G401.6 (cell line): Measurements from ENCODE around the gene CACNA1D.
"Not testable (repeated sequence)": the region's sequence is repeated elsewhere in the genome, so short reads cannot be mapped to it uniquely, and the experiment has no call there.

ENCODE experiments used
- FAIRE-seq: peaks from 2 replicates; lab custom pipeline; 2012; peaks lifted over from hg19 to GRCh38; lab: Jason Lieb, UNC

CACNA1D gene

DNA sequence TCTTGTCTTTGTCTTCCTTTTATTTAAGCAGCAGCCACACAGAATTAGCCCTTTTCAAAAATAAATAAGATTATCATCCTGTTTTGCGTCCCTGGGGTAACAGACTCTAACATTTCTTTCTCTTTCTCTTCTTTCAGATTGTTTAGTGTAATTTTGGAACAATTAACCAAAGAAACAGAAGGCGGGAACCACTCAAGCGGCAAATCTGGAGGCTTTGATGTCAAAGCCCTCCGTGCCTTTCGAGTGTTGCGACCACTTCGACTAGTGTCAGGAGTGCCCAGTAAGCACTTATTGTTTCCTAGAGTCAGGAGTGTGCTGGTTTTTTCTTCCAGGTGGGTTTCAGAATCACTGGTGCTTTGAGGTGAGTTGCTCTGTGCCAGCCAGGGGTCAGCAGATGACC is 165.6 kb downstream of the CACNA1D start:
- FAIRE-seq, result no peak

DNA sequence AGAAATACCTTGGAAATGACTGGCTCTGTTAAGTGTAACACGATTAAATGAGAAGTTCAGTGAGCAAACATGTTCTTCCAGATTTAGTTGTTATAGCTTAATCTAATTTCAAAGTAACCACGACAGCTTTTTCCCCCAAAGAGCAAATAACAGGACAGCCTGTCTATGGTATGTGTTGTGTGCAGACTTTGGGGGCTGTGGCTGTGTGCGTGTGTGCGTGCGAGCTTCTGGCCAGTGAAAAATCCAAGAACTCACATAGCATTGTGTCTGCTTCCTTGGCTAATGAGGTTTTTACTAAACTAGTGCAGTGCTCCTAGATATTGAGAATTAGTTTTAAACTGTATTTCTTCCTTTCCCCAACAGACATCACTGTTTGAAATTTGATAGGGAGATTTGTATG is 167.1 kb downstream of the CACNA1D start:
- no peak for FAIRE-seq

DNA sequence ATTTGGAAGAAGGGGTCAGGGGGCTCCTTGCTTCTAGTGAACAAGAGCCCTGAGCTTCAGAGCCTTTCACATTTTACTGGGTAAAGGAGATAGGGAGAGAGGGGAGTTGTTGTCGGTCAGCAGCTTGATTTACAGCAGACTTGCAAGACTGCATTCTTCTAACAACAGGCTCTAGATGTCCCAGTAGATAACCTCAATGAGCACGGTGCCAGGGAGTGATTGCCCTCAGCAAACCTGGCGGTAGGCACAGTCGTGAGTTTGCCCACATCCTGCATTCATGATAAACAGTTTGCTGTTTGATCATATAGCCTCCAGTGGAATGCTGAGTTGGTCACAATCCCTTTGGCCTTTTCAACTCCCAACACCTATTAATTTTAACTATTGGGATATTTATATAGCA is 170.4 kb downstream of the CACNA1D start:
- FAIRE-seq, result not testable (repeated sequence)

DNA sequence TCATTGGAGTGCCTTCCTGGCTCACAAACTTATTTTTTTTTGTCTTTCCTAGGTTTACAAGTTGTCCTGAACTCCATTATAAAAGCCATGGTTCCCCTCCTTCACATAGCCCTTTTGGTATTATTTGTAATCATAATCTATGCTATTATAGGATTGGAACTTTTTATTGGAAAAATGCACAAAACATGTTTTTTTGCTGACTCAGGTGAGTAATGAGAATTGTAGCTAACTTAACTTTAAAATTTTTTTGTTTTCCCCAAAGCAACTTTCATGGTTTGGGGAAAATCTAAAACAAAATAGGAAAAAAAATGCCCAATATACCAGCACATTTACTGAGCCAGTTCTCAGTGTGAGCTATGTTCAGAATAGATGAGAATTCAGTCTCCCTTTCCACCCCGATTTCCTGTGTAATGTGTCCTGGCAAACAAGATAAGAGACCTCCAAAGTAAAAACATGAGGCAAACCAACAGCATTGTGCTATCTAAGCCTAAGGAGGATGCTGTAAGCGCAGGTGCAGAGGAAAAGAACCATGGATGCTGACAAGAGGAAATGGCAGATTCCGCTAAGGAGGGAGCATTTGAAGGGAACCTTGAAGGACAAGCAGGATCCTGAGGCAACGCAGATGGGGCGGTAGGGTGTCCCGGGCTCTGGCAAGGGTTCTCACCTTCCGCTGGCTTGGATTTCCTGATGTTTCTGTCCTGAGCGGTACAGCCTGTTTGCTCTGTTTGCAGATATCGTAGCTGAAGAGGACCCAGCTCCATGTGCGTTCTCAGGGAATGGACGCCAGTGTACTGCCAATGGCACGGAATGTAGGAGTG is 171.4 kb downstream of the CACNA1D start:
- FAIRE-seq, result no peak

DNA sequence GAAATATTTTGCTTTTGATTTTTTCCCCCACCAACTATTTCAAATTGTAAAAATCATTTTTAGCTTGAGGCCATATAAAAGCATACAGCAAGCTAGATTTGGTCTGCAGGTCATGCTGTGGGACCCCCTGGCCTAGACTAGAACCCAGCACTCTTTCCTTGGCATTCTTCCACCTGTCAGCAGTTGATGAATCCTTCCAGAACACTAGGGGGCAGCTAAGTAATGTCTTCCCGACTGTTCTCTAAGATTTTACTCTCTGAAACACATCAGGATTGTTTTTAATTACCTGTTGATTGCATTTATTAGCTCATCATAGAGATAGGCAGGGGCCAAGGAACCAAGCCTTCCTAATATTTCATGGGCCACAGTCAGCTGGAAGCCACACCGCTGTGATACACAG is 174.5 kb downstream of the CACNA1D start:
- FAIRE-seq, result no peak

DNA sequence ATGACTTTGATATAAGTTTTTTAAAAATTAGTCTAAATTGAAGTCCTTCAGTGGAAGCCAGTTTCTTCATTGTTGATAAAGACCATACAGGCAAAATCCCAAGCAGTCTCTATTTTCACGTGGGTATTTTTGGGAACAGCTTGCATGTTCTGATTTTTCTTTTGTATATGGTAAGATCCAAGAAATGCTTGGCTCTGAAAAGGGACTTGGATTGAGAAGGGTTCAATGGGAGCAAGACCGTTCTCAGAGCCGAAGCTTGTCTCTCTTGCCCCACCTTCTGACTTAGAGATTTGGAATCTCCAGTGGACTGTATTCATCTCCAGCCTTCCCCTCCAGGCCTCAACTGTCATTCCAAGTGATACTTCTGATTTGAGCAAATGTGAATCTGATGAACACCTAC is 176.3 kb downstream of the CACNA1D start:
- no peak for FAIRE-seq

DNA sequence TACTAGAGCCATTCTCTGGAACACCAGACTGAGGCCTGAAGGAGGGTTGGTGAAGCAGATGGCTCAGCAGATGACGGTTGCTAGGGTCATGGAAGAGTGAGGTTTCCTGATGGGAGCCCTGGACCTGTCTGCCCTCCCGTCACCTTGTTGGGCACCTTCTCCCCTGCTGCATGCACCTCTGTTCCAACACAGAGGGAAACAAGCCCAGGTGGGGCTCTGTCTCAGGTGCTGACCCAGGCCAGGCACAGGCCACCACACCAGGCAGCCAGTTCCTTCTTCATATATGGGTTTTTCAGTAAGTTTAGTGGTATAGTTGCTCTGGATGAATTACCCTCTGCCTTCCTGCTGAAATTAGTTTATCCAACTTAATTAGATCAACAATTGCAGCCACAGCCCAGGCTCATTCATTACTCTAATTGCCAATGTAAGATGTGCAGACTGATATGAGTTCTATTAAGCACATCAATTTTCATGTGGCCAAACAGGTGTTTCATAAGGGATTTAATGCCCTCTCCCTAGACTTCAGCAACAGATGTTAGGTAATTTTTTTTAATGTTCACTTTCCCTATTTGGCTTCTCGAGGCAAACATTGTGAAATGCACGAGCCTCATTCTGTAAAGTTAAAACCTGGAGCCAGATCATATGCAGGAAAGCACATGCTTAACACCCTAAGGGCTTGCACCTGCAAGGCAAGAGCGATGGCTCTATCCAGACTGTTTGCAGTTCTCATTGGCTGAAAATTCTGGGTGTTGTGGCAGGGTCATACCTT is 177.0 kb downstream of the CACNA1D start:
- no peak for FAIRE-seq

DNA sequence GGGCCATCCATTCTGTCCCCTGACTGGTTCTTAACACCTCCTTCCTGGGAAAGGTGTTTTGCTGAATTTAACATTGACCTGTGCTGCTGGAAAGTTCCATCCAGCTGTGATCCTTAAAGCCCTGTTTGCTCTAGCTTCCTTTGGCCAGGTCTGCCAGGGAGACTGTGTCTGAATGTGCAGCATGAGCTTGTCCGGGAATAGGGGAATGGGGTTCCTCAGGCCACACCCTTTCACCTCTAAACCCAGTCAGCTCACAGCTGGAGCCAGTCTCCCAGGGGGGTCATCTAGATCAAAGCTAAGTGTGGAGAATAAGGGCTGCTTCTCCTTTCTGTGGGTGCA is 177.5 kb downstream of the CACNA1D start:
- FAIRE-seq, result no peak

DNA sequence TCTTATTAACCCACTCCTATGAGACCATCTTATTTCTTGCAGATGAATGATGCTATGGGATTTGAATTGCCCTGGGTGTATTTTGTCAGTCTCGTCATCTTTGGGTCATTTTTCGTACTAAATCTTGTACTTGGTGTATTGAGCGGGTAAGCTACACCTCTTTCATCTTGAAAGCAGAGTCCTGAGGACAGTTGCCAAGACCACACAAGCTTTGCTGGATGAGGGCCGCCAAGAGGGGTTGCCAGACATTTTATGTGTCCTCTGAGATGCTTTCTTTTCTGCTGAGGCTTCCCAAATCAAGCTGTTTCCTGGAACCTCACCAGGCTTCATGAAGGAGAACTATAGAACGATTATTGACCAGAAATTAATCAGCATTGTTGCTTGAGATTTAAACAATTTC is 178.6 kb downstream of the CACNA1D start:
- no peak for FAIRE-seq

DNA sequence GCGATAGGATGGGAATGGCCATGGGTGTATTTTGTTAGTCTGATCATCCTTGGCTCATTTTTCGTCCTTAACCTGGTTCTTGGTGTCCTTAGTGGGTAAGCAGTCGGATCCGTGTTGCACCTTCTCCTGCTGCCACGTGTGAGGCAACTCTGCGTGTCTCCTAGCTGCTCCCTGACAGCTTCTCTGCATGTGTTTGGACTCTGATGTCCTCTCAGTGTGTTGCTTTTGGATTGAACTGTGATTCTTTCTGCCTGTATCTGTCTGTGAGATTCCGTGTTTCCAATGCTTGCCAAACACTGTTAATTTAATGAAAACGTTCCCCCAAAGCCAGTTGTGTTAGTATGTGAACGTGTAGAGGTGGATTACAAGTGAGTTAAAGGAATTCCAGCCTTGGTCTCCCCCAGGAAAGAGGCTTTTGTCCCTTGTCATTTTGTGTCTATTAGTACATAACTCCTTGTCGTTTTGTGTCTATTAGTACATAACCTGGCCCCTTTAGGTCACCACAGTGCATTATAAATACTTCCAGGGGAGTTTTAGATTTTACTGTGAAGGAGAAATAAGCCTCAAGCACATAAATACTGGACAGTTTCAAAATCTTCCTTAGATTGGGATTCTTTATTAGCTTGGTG is 179.4 kb downstream of the CACNA1D start:
- FAIRE-seq, result no peak

DNA sequence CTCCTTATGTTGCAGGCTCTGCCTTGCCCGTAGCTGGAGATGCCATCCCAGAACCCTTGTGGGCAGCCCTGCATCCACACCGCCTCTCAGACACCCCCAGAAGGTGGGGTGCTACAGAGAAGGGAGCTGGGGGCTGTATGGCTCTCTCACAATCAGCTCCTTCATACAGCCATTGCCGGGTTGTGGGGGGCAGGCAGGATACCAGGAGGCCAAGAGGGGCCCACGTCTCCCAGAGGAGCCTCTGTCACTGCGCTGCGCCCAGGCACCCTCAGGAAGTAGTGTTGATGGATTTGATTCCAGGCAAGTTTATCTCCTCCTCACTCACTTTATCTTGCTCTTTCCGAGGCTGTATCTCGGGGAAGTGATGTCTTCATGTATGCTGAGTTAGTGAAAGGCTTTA is 180.2 kb downstream of the CACNA1D start:
- FAIRE-seq, result no peak

DNA sequence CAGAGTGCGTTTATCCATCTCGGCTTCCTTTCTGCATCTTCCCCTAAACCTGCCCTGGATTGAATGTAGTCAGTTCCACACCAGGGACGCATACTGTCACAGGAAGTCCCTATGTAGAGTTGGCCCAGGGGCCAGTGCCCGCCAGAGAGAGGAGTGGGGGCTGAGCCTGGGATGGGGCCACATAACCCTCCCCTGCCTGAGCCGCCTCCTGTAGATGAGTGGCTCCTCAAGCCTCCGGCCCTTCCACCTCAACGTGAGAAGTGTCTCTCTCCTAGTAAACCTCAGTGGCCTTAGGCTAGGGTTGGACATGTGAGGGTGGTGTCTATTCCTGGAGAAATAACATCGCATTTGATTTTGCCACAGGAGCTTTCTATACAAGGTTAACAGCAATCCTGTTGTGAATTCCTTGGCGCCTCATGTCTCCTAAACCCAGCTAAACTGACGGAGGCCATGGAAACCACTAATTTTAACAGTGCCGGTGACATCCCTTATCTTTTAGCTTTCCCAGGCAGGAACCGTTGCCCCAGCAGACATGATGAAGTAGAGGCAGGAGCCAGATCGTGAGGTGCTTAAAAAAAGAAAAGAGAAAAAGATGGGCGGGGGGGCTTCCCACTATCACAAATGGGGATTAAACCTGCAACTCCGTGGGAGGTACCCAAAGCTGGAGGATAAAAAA is 180.7 kb downstream of the CACNA1D start:
- FAIRE-seq, result no peak

DNA sequence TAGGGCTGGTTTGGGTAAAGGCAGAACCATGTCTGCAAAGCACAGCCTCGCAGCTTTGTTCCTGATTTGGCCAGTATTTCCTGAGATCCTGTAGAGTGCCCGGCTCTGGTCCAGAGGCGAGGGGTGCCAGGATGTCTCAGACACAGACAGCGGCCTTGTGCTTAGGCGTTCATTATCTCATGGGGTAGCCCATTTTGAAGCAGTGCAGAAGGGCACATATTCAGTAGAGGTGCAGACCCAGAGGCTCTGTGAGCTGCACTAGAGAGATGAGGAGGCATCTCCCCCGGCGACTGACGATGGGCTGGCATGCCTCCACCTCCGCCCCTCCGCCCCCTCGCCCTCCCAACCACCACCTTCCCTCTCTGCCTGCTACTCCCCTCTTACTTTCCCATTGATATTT is 181.5 kb downstream of the CACNA1D start:
- no peak for FAIRE-seq

DNA sequence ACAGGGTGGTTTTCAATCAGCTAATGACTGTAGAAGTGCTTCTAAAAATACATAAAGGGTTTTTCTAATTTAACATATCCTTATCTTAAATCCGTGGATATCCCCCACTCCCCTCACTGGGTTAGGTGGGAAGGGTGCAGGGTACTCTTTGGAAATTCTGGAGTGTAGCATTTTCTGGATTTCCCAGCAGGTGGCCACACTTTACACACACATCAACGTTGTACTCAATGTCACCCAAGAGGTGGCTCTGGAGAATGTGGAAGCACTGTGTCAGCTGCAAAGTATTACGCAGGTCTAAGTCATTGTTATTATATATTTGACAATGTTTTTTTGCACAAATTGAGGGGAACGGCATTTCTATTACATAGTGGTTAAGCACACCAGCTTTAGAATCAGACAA is 183.0 kb downstream of the CACNA1D start:
- no peak for FAIRE-seq

DNA sequence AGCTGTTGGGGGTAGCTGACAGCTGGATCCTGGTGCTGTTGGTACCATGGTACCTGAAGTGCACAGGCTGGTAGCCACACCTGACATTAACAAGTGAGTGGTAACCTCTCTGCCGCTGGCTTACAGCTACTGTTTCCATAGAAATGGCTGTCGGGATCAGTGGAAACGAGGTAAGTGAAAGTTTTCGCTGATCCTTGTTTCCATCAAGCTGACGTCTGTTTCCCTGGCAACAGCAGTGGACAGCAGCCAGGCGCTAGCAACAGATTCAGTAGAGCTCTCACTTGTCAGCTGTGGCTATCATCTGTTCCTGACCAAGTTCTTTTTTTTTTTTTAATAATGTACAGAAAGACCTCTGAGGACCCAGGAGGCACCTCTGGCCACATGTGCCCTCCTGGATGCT is 185.6 kb downstream of the CACNA1D start:
- FAIRE-seq, result no peak

DNA sequence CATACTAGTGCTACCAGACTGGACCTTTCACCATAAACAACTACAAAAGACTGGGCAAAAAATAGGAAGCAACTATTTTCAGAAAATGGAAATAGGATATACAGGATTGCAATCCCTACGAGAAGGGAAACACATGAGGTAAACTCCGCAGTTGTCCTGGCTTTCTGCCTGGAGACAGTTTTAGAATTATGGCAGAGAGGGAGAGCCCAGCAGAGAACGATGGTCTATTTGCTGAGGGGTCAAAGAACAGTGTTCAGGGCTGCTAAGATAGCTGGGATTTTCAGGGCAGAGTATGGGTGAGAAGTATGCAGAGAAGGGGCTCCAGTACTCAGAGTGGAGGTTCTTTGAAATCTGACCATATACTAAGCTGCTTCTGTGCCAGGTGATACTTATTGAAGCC is 188.4 kb downstream of the CACNA1D start:
- no peak for FAIRE-seq

DNA sequence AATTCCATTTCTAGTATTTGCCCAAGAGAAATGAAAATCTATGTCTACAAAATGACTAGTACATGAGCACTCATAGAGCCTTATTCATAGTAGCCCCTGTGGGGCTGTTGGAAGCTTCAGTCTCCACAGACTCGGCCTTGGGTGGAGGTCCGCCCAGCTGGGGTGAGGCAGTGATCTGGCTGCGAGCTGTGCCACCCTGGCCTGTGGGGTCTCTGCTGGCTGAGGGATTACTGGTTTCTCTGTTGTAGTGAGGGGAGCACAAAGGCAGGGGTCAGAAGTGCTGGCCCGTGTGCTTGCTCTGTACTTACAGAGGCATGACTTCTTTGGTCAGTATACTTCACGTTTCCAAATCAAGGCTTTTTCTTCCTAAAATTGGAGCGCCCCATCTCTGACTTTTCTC is 193.7 kb downstream of the CACNA1D start:
- FAIRE-seq, result no peak

DNA sequence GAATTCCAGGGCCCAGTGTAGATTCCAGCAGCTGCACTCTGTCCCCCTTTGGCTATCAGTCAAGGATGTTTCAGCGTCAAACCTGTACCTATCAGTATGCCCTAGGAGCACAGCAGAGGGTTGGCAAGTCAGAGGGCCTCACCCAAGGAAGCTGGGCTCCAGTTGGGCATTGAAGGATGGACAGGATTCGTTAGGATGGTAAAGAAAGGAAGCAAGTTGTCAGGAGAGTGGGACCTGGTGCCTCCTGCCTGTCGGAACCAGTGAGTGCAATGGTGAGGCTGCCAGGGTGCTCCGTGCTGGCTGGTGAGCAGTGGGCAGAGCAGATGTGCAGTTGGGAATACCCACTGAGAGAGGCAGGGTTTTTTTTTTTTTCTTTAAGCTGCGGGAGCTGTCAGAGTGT is 194.6 kb downstream of the CACNA1D start:
- FAIRE-seq, result no peak

DNA sequence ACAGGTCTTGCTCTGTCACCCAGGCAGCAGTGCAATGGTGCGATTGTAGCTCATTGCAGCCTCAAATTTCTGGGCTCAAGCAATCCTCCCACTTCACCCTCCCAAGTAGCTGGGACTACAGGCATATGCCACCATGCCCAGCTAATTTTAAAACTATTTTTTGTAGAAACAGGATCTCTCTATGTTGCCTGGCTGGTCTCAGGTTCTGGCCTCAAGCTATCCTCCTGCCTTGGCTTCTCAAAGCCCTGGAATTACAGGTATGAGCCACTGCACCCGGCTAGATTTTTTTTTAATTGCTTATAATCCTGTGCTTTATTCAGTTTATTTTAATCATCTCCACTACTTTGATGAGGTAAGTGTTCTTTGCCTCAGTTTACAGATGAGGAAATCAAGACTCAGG is 195.3 kb downstream of the CACNA1D start:
- no peak for FAIRE-seq

DNA sequence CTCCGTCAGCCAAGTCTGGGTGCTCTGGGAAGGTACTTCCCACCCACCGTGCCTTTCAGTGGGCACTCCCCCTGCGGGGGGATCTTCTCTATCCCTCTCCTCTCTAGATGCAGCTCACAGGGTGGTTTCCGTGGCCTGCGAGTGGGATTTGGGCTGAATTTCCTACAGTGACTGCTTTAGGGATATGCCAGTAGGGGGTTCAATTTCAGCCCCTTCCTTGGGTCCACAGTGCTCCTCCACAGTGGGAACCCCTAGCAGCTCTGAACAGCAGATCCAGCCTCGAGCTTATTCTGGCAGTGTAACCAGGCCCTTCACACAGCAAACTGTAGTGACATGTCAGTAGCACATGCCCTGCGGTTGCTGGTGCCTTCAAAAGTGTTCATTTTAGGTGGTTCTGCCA is 196.1 kb downstream of the CACNA1D start:
- FAIRE-seq, result no peak

DNA sequence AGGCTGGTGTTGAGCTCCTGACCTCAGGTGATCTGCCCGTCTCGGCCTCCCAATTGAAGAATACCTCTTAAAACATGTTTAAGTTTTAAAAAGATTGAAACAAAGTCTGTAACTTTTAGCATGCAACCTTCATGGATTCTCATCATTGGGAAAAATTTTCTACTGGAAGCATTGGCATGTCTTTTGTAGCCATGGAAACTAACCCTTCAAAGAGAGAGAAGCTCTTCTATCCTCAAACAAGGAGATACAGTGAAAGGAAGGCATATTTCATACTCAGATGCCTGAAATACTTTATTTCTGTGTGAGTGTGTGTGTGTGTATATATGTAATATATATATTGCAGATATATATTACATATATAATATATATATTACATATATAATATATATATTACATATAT is 196.9 kb downstream of the CACNA1D start:
- FAIRE-seq, result no peak

DNA sequence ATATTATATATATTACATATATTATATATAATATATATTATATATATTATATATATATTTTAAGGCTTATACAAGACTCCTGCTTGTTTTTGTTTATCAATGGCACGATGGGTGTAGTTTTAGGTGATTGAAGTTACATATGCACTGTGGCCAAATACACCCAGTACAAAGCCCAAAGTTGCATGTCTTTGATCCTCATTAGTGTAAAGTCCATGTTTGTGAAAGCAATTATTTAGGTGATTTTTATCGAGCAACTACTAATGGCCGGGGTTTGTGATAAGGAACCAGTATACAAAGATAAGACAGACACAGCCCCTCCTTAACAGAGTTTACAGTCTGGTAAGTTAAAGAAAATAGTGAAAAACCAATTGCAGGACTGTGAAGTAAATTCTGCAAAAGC is 197.5 kb downstream of the CACNA1D start:
- FAIRE-seq, result no peak

DNA sequence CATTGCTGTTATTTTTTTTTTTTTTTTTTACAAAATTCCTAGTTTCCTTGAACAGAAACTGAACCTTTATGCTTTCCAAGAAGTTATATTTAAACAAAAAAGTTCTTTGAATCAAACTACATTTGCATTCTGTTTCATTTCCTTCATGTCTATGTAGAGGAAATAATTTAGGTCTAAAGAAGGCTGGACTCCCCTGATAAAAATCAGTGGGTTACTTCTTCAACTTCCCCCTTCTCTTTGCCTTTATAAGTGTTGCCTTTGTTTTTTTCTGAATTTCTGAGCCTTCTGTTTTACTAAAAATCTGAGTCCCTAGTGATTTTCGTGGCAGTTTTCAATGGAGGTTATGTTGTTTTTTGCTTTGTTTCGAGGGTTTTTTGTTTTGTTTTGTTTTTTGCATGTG is 199.0 kb downstream of the CACNA1D start:
- FAIRE-seq, result no peak
